BJ (cell line): ENCODE data around the gene LUM. TPM values are rescaled to one million over a fixed set of nuclear protein-coding genes. Genes with fewer than 3 reads are reported as not detected.
A peak's percentile ranks its signal among the peaks of the same experiment; 100 is the strongest.

ENCODE experiments used
- CTCF ChIA-PET: fragments of 350-600 bp; formaldehyde crosslinking; extraction: SDS; loops from one replicate; lab custom pipeline; 2021; ENCODE audit warnings: antibody characterized with exemption, inconsistent platforms; lab: Yijun Ruan, JAX
- POLR2A ChIA-PET: fragments of 300-600 bp; sonication (Branson Sonifier 250); formaldehyde crosslinking; extraction: SDS; loops from one replicate; lab custom pipeline; 2021; ENCODE audit warnings: antibody characterized with exemption; lab: Charles Lee
- DNase-seq: peaks from one replicate; pipeline ENCODE4 v3.0.0-alpha.2; 2011; ENCODE audit warnings: low read depth
- H3K27me3 ChIP-seq: 2 replicates; pipeline ENCODE4 v1.6.0; 2011; ENCODE audit warnings: low read length; ENCODE audit not compliant: control insufficient read depth, insufficient read depth
- H3K36me3 ChIP-seq: 2 replicates; pipeline ENCODE4 v1.5.1; 2011; ENCODE audit warnings: low read length; ENCODE audit not compliant: control insufficient read depth, insufficient read depth
- H3K4me3 ChIP-seq: 2 replicates; pipeline ENCODE4 v1.5.1; 2011; ENCODE audit warnings: low read depth, mild to moderate bottlenecking, control low read depth, low read length
- CTCF ChIP-seq: IDR thresholded peaks from 2 replicates; pipeline ENCODE4 v1.5.1; 2011; ENCODE audit warnings: low read depth, mild to moderate bottlenecking, control low read depth, inconsistent platforms, low read length, moderate library complexity; ENCODE audit not compliant: insufficient read depth
- polyA plus RNA-seq: library from polyadenylated mRNA; depleted of rRNA; stranded (reverse); fragments of >200 nt; gene quantifications from 2 replicates; pipeline ENCODE4 v1.2.3, GENCODE V29; 2011

Gene LUM
- polyA plus RNA-seq, 1 experiment, result 677 TPM

DNA sequence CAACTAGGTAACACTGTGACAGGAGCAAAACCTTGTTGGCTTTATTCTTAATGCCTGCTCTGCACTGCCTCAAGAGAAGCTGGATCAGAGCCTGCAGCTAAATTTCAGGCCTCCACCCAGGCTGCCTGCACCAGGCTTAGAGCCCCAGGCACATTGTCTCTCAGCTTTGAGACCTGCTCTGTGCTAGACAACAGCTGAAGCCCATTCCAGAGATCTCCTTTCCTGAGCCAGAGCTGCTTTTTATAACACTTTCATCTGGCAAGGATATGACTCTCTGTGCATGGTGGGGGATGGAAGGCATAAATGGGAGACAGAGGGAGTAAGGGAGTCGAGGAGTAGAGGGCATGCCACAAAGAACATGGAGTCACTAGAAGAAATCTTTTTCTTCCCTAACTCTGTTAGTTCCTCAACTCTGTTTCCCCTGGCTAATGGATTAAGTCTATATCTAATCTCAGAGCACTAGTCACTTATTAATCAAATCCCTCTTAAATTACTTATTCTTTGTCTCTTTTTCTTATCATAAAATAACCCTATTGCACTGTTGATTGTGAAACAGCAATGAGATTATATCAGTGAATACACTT lies 27.1 kb upstream of the LUM start:
- no peak for DNase-seq
- ChIA-PET CTCF (interaction anchor here (0.7 to 4.1 kb wide), 4 partner anchors 27 to 161 kb away, joined by 3 to 21 read pairs (median 6); partner anchors contain the start of gene LUM), POLR2A (interaction anchor here (0.5 to 1.0 kb wide), 2 partner anchors 86 to 158 kb away, joined by 4 read pairs; no protein-coding TSS in a partner anchor)
- H3K4me3 ChIP-seq, result no peak overlapping the region
- no peaks in the 10 kb centered on the region for H3K27me3 ChIP-seq
- no peak for TF ChIP-seq CTCF
- H3K36me3 ChIP-seq, result no peaks in the 10 kb centered on the region

DNA sequence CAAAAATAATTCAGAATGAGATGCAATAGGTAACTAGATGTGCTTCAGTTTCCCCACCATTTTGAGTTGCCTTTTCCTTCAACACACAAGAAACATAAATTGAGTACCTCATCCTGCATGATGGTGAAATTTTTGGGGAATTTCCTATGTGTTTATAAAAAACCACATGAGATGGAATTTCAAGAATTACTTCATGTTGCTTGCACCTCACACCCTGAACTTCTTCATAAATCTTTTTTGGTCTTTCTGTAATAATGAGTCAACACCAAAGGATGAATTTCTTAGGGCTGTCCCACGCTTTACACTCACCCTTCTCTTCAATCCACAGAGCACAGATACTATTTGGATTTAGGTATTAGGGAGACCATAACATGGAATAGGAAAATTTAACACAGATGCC lies 22.6 kb upstream of the LUM start:
- Histone ChIP-seq H3K4me3 (no peak overlapping the region), H3K36me3 (no peaks in the 10 kb centered on the region), H3K27me3 (no peaks in the 10 kb centered on the region)
- no peak for TF ChIP-seq CTCF
- CTCF ChIA-PET, result no interaction called here
- POLR2A ChIA-PET, result no interaction called here
- peak; percentile 92 for DNase-seq

DNA sequence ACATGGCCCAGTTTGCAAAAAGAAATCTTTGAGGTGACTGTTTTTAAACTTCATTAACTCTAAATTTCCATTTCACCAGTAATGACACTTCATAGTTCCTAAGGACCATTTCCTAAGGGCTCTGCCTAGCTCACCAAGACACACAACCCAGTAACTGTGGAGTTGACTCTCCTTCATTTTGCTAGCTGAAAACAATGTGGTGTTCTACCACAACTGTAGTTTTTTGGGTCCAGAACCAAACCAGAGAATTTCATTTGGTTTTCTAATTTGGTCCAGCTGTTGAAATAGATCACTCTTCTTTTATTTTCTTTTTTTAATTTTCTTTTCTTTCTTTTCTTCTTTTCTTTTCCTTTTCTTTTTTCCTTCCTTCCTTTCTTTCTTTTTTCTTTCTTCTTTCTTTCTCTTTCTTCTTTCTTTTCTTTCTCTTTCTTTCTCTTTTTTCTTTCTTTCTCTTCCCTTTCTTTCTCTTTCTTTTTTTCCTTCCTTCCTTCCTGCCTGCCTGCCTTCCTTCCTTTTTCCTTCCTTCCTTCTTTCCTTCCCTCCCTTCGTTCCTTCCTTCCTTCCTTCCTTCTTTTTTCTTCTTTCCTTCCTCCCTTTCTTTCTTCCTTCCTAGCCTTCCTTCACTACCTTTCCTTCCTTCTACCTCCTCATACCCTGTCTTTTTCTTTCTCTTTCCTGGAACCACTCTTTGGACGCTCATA lies 18.5 kb upstream of the LUM start:
- ChIA-PET POLR2A (no interaction called here), CTCF (interaction anchor here (1.2 to 1.4 kb wide), 2 partner anchors 198 to 232 kb away, joined by 3 read pairs; no protein-coding TSS in a partner anchor)
- no peak for TF ChIP-seq CTCF
- DNase-seq, result no peak
- Histone ChIP-seq H3K36me3 (no peaks in the 10 kb centered on the region), H3K27me3 (no peaks in the 10 kb centered on the region), H3K4me3 (no peak overlapping the region)

- ChIA-PET POLR2A (no interaction called here), CTCF (no interaction called here)
- H3K27me3 ChIP-seq, result no peaks in the 10 kb centered on the region
- no peaks in the 10 kb centered on the region for H3K36me3 ChIP-seq
- no peak for DNase-seq
- TF ChIP-seq CTCF, result no peak
- no peak overlapping the region for H3K4me3 ChIP-seq
Measured at GRCh38 chr12:91127751-91128150, 16.5 kb upstream of the LUM start.

- CTCF ChIA-PET, result no interaction called here
- no peaks in the 10 kb centered on the region for H3K27me3 ChIP-seq
- DNase-seq, result no peak
- H3K36me3 ChIP-seq, result no peaks in the 10 kb centered on the region
- POLR2A ChIA-PET, result no interaction called here
- TF ChIP-seq CTCF, result no peak
- no peak overlapping the region for H3K4me3 ChIP-seq
Measured at GRCh38 chr12:91127306-91127705, 16.0 kb upstream of the LUM start.
